ENCODE results near the gene MAPK13.
A peak's percentile ranks its signal among the peaks of the same experiment; 100 is the strongest.

Gene MAPK13

DNA sequence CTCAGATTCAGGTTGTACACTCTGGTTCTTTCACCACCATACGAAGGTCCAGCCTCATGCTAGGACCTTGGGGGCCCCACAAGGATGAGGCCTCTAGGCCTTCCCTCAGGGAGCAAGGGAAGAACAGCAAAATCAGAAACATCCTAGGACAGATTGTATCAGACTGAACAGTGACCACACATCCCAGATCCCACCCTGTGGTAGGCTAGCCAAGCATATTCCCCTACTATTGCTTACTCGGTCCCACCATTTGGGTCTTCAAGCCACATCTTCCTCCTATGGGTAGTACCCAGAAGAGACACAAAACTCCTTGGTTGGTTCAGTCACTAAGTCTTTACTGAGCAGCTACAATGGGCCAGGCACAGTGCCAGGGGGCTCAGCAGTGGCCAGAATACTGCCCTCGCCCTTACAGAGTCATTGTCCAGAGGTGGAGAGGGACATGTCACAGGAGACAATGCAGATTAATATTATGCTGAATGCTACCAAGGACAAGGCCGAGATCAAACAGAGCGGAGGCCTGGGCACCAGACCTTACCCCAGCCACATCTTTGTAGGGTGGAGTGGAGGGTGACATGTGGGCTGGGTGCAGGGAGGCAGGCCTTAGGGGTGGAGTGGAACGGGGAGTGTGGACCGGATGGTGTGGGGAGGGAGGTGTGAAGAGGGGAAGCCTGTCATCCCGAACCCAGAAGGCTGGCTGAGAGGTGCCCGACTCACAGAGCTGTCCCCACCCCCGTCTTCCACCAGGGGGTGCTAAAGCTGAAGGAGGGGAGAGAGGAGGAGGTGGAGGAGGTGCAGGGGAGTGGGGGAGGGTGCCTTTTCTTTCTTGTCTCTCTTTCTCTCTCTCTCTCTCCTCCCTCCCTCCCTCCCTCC, 6.8 kb upstream of the MAPK13 start (continued):
- TF ChIP-seq, protein P1, sequence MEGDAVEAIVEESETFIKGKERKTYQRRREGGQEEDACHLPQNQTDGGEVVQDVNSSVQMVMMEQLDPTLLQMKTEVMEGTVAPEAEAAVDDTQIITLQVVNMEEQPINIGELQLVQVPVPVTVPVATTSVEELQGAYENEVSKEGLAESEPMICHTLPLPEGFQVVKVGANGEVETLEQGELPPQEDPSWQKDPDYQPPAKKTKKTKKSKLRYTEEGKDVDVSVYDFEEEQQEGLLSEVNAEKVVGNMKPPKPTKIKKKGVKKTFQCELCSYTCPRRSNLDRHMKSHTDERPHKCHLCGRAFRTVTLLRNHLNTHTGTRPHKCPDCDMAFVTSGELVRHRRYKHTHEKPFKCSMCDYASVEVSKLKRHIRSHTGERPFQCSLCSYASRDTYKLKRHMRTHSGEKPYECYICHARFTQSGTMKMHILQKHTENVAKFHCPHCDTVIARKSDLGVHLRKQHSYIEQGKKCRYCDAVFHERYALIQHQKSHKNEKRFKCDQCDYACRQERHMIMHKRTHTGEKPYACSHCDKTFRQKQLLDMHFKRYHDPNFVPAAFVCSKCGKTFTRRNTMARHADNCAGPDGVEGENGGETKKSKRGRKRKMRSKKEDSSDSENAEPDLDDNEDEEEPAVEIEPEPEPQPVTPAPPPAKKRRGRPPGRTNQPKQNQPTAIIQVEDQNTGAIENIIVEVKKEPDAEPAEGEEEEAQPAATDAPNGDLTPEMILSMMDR (tag by site-specific recombination; IDR thresholded peaks at IDR 0.05), result peak; percentile 73
- TF ChIP-seq EGR2 (tag by site-specific recombination; IDR thresholded peaks at IDR 0.05; ENCODE audit: low read depth), result peak; percentile 56; the same call in 1 of the 2 replicates
- TF ChIP-seq, protein P2, sequence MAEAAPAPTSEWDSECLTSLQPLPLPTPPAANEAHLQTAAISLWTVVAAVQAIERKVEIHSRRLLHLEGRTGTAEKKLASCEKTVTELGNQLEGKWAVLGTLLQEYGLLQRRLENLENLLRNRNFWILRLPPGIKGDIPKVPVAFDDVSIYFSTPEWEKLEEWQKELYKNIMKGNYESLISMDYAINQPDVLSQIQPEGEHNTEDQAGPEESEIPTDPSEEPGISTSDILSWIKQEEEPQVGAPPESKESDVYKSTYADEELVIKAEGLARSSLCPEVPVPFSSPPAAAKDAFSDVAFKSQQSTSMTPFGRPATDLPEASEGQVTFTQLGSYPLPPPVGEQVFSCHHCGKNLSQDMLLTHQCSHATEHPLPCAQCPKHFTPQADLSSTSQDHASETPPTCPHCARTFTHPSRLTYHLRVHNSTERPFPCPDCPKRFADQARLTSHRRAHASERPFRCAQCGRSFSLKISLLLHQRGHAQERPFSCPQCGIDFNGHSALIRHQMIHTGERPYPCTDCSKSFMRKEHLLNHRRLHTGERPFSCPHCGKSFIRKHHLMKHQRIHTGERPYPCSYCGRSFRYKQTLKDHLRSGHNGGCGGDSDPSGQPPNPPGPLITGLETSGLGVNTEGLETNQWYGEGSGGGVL (tag by site-specific recombination; IDR thresholded peaks at IDR 0.05), result peak; percentile 64
- TF ChIP-seq, protein P3, sequence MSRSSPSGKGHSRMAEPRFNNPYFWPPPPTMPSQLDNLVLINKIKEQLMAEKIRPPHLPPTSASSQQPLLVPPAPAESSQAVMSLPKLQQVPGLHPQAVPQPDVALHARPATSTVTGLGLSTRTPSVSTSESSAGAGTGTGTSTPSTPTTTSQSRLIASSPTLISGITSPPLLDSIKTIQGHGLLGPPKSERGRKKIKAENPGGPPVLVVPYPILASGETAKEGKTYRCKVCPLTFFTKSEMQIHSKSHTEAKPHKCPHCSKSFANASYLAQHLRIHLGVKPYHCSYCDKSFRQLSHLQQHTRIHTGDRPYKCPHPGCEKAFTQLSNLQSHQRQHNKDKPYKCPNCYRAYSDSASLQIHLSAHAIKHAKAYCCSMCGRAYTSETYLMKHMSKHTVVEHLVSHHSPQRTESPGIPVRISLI (tag by site-specific recombination; IDR thresholded peaks at IDR 0.05), result no peak
- TF ChIP-seq, protein P4, sequence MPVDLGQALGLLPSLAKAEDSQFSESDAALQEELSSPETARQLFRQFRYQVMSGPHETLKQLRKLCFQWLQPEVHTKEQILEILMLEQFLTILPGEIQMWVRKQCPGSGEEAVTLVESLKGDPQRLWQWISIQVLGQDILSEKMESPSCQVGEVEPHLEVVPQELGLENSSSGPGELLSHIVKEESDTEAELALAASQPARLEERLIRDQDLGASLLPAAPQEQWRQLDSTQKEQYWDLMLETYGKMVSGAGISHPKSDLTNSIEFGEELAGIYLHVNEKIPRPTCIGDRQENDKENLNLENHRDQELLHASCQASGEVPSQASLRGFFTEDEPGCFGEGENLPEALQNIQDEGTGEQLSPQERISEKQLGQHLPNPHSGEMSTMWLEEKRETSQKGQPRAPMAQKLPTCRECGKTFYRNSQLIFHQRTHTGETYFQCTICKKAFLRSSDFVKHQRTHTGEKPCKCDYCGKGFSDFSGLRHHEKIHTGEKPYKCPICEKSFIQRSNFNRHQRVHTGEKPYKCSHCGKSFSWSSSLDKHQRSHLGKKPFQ (tag by site-specific recombination; IDR thresholded peaks at IDR 0.05), result peak; percentile 78; the same call in 1 of the 2 replicates
- TF ChIP-seq ZNF350 (tag by site-specific recombination; IDR thresholded peaks at IDR 0.05), result no peak
- TF ChIP-seq HOXA7 (CRISPR knock-in tag; IDR thresholded peaks at IDR 0.05; ENCODE audit: borderline replicate concordance), result no peak
- TF ChIP-seq ZFHX2 (tag by site-specific recombination; conservative IDR thresholded peaks at IDR 0.05), result peak; percentile 66
- no peak for TF ChIP-seq ZNF837 (tag by site-specific recombination; IDR thresholded peaks at IDR 0.05)
- no peak for TF ChIP-seq HOXD13 (CRISPR knock-in tag; IDR thresholded peaks at IDR 0.05; ENCODE audit: borderline replicate concordance)
- no peak for TF ChIP-seq ZNF530 (tag by site-specific recombination; IDR thresholded peaks at IDR 0.05; ENCODE audit: low read depth)
- TF ChIP-seq ZNF354C (tag by site-specific recombination; IDR thresholded peaks at IDR 0.05; ENCODE audit: borderline replicate concordance, low read depth), result no peak
- TF ChIP-seq KLF9 (tag by site-specific recombination; IDR thresholded peaks at IDR 0.05; ENCODE audit: low read depth), result no peak
- TF ChIP-seq ZSCAN16 (tag by site-specific recombination; IDR thresholded peaks at IDR 0.05), result no peak
- no peak for TF ChIP-seq MYNN (tag by site-specific recombination; IDR thresholded peaks at IDR 0.05; ENCODE audit: borderline replicate concordance)
- TF ChIP-seq, protein P5, sequence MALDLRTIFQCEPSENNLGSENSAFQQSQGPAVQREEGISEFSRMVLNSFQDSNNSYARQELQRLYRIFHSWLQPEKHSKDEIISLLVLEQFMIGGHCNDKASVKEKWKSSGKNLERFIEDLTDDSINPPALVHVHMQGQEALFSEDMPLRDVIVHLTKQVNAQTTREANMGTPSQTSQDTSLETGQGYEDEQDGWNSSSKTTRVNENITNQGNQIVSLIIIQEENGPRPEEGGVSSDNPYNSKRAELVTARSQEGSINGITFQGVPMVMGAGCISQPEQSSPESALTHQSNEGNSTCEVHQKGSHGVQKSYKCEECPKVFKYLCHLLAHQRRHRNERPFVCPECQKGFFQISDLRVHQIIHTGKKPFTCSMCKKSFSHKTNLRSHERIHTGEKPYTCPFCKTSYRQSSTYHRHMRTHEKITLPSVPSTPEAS (tag by site-specific recombination; IDR thresholded peaks at IDR 0.05), result no peak
- TF ChIP-seq, protein P6, sequence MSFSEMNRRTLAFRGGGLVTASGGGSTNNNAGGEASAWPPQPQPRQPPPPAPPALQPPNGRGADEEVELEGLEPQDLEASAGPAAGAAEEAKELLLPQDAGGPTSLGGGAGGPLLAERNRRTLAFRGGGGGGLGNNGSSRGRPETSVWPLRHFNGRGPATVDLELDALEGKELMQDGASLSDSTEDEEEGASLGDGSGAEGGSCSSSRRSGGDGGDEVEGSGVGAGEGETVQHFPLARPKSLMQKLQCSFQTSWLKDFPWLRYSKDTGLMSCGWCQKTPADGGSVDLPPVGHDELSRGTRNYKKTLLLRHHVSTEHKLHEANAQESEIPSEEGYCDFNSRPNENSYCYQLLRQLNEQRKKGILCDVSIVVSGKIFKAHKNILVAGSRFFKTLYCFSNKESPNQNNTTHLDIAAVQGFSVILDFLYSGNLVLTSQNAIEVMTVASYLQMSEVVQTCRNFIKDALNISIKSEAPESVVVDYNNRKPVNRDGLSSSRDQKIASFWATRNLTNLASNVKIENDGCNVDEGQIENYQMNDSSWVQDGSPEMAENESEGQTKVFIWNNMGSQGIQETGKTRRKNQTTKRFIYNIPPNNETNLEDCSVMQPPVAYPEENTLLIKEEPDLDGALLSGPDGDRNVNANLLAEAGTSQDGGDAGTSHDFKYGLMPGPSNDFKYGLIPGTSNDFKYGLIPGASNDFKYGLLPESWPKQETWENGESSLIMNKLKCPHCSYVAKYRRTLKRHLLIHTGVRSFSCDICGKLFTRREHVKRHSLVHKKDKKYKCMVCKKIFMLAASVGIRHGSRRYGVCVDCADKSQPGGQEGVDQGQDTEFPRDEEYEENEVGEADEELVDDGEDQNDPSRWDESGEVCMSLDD (tag by site-specific recombination; IDR thresholded peaks at IDR 0.05), result no peak
- TF ChIP-seq MZF1 (tag by site-specific recombination; IDR thresholded peaks at IDR 0.05; ENCODE audit: borderline replicate concordance), result no peak
- TF ChIP-seq ZNF660 (tag by site-specific recombination; IDR thresholded peaks at IDR 0.05), result 0 out of 2 replicates have a peak, but pooled peaks have one; percentile 15
- no peak for TF ChIP-seq KLF1 (tag by site-specific recombination; IDR thresholded peaks at IDR 0.05)
- TF ChIP-seq ZNF776 (tag by site-specific recombination; IDR thresholded peaks at IDR 0.05; ENCODE audit: borderline replicate concordance), result no peak
- TF ChIP-seq, protein P7, sequence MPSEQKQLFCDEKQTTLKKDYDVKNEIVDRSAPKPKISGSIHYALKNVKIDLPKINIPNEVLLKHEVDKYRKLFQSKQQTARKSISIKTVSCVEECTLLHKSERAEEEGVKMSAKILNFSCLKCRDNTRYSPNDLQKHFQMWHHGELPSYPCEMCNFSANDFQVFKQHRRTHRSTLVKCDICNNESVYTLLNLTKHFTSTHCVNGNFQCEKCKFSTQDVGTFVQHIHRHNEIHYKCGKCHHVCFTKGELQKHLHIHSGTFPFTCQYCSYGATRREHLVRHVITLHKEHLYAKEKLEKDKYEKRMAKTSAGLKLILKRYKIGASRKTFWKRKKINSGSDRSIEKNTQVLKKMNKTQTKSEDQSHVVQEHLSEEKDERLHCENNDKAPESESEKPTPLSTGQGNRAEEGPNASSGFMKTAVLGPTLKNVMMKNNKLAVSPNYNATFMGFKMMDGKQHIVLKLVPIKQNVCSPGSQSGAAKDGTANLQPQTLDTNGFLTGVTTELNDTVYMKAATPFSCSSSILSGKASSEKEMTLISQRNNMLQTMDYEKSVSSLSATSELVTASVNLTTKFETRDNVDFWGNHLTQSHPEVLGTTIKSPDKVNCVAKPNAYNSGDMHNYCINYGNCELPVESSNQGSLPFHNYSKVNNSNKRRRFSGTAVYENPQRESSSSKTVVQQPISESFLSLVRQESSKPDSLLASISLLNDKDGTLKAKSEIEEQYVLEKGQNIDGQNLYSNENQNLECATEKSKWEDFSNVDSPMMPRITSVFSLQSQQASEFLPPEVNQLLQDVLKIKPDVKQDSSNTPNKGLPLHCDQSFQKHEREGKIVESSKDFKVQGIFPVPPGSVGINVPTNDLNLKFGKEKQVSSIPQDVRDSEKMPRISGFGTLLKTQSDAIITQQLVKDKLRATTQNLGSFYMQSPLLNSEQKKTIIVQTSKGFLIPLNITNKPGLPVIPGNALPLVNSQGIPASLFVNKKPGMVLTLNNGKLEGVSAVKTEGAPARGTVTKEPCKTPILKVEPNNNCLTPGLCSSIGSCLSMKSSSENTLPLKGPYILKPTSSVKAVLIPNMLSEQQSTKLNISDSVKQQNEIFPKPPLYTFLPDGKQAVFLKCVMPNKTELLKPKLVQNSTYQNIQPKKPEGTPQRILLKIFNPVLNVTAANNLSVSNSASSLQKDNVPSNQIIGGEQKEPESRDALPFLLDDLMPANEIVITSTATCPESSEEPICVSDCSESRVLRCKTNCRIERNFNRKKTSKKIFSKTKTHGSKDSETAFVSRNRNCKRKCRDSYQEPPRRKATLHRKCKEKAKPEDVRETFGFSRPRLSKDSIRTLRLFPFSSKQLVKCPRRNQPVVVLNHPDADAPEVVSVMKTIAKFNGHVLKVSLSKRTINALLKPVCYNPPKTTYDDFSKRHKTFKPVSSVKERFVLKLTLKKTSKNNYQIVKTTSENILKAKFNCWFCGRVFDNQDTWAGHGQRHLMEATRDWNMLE (tag by site-specific recombination; conservative IDR thresholded peaks at IDR 0.05; ENCODE audit: low read depth), result no peak
- TF ChIP-seq ZNF600 (tag by site-specific recombination; IDR thresholded peaks at IDR 0.05), result peak; percentile 55; the same call in 1 of the 2 replicates

Data from HEK293 (cell line).